ENCODE measurements around the gene AUTS2.

The AUTS2 gene

DNA sequence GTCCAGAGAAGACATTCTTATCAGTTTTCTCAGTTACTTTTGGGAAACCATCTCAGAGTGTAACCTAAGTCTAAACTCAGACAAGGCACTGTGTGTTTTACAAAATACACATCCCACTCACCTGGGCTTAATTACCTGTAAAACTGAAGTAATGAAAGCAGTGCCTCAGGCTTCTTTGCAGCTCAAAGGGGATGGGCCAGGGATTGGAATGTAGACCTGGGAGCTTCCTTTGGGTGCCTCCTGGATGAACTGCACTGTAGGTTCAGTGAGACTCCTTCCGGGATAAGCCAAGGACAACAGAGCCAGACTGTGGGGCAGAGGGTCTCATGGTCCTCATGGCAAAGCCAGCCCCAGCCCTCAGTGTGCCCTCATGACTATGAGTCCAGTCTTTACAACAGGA, 861.3 kb downstream of the AUTS2 start:
- no peak for FAIRE-seq

DNA sequence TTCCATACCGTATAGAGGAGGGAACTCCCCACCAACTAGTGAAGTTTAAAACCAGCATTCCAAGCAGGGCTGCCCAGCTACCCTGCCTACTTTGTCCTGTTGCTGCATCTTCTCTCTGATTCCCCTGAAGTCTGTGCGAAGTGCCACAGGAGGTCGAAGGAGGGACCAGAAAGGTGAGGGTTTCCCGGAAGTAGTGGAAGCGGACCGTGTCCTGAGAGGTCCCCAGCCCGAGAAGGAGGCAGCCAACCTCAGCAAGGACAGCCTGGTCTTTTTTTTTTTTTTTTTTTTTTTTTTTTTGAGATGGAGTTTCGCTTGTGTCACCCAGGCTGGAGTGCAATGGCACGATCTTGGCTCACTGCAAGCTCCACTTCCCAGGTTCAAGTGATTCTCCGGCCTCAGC, 861.8 kb downstream of the AUTS2 start:
- FAIRE-seq, result no peak

DNA sequence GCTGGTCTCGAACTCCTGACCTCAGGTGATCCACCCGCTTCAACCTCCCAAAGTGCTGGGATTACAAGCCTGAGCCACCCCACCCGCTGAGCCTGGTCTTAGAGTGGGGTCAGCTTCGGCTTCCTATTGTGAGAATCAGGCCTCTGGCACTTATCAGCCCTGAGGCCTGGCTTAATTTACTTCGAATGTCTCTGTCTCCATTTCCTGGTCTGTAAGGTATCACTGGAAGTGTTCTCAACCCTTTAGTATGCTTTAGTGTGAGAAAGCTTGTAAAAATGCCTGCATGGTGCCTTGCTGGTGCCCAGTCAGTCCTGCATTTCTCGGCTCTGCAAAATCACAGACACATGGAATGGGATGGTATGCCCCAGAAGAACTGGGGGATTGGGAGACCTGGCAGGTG, 862.3 kb downstream of the AUTS2 start:
- FAIRE-seq, result no peak

DNA sequence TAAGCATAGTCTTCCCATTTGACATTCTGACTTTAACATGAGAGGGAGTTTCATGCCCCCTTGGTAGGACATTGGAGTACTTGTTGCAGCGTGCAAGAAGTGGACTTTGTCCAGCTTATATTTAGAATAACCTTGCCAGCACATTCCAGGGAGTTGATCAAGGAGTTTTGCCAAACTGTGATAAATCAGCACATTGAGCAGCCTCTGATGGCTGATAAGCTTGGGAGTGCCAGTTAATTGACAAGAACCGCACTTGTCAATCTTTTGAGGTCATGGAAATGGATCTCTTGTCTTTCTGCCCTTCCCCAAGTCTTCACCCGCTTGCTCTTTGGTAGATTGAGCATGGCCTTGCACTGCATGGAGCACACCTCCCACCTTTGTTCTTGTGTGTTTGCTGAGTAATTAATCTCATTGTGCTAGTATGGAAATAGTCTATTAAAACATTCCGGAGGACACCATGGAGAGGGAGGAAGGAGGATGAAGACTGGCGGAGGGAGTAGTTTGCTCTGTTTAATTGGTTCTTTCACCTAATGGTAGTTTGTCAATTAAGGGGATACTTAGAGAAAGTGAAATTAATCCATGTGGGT, 865.2 kb downstream of the AUTS2 start:
- FAIRE-seq, result no peak

DNA sequence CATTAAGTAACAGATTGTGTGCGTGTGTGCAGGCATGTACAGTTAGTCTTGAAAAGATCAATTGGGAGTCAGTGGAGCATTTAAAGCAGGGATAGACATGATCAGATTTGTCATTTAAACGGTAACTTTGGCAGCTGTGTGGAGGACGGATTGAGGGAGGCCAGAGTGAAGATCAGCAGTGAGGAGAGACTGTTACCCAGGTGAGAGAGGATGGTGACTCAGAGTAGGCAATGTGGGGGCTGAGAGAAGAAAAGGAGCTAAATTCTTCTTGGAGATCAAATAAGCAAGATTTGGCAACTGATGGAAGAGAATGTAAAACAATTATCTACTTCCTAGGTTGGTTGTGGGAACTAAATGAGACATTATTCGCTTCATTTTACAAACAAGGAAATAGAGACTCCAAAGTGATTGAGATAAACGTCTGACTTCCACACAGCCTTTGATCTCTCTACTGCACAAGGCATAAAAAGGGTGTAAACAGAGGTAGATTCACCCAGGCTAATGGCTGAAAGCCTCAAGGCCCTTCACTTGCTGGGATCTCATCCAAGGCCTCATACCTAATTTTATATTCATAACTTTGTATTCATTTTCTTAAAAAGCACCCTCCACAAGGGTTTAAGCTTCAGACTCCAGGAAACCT, 868.6 kb downstream of the AUTS2 start:
- FAIRE-seq, result no peak

DNA sequence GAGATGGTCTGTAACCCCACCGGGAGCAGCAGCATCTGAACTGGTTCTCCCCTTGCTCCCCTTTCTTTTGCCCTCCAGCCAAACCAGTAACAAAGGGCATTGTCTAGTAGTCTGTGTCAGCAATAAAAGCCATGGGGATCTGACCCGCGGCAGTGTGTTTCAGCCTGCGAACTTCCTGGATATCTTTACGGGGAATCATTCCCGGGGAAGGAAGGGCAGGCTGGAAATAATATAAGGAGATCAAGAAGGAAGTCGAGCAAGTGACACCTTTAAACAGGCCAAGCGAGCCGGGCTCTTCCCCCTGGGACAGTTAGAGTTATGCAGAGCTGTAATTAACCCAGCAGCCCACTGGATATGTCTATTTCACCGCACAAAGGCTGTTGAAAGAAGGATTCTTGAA, 872.5 kb downstream of the AUTS2 start:
- no peak for FAIRE-seq

DNA sequence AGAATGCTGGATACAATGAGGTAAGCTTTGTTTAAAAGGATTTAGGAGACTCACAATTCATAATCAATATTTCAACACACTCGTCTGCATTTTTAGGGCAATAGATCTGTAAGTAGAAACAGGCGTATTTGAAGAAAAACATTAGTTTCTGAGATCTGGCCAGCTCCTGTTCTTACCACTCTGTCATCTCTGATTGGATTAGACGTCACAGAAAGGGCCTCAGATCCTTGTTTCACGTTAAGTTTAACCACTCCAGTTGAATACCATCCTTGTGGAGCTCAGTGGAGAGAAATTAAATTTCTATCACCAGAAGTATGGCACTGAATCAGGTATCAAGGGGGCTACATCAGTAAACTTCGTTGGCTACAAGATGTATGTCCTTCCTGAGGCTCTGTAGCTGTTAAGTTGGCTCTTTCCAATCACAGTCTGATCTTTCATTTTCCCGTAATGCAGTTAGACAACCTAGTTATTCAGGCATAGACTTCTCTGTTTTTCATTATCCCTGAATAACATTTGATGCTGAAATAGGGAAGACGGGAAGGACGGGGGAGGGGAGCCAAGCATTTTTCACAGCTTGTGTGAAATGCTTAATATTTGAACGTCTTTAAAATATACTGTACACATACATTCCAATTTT, 874.4 kb downstream of the AUTS2 start:
- no peak for FAIRE-seq

DNA sequence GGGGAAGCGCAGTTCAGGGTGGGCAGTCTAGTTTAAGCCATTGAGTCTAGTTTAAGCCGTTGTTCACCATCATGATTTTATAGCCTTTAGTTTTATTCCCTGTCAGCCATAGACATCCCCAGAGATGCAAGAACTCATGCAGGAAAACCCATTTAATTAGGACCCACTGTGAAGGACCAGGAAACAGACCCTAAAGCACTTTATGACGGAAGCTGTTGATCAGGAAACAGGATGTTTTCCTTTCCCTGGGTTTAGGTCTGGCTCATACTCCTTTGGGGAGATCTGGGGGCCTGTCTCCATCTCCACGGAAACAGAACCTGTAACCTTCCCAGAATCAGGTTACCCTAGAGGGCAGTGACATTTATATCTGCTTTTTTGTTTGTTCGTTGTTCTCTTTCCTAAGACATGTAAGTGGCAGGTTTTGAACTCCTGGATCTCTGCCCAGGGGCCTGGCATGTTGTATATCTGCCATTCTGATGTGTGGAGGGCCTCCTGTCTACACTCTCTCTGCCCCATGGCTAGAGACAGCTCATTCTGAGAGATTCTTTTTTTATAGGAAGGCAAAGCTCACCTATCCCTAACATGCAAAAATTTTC, 876.5 kb downstream of the AUTS2 start:
- FAIRE-seq, result no peak

DNA sequence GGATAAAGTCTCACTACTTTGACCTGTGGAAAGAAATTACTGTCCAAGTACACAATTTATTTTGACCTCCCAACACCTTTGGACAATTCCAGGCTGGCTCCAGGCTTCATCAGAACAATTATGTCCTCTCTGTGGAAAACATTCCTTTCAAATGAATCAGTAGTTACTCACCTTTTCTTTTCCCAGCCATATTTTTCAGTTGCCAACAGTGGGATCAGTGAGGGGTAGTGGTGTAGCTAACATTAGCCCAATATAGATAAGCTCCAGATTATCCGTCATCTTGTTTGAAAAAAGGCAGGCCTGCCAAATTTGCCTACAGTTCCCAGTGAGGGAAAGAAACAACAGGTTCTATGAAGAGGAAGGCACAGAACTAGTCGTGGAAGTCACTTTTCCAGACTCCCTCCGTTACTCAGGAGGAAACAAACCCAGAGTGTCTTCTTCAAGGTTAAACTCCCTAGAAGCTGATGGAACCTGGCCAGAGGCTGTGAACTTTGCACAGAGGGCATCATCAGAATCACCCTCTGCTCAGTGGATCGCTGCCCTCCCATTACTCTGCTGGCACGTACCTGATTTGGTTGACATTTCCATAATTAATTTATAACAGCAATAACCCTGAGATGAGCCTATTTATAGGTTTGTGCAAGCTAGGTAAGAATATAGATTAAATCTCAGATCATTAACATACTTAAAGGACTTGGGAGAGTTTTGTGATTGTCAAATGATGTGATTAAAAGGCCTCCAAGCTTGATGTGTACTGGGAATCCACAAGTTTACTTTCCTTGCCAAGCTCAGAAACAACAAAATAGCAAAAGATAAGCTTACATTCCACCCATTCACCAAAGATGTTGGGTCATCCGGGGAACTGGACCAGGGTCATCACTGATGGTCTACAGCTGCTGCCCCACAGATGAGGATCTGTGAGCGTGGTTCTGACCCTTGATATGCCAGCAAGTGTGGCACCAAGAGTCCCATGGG, 879.0 kb downstream of the AUTS2 start:
- no peak for FAIRE-seq

DNA sequence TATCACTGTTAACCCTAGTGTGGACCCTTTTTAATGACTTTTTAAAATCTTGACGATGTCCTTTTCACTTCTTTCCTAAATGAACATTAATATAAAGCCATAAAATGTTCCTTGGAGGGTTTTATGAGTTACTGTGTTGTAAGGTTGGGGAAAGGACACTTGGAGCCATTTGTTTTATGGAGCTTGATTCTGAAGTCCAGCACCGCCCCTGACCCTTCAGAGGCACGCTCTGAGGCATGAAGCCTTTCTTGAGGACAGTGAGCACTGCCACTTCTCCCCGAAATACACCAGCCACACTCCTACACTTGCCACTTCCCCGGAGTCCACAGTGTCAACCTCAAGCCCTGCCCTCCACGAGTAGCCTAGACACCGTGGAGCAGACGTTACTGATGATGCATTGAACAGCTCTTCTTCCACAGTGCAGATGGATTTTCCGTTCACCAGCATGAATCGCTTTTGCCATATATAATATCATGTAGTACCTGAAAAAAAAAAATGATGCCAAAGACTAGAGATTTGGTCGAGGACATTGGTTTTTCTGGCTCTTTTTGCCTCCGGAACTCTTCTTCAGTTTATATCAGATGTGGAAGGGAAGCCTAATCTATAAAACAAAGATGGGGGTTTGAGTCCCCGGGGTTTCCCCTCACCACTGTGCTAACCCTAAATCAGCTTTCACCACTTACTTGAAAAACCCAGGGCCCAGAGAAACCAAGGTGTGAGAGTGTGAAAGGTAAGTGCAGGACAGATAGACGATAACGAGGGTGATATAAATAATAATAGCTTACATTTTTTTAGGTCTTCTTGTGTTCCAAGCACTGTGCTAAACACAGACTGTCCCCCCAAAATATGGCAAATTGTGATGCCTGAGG, 881.1 kb downstream of the AUTS2 start:
- no peak for FAIRE-seq

DNA sequence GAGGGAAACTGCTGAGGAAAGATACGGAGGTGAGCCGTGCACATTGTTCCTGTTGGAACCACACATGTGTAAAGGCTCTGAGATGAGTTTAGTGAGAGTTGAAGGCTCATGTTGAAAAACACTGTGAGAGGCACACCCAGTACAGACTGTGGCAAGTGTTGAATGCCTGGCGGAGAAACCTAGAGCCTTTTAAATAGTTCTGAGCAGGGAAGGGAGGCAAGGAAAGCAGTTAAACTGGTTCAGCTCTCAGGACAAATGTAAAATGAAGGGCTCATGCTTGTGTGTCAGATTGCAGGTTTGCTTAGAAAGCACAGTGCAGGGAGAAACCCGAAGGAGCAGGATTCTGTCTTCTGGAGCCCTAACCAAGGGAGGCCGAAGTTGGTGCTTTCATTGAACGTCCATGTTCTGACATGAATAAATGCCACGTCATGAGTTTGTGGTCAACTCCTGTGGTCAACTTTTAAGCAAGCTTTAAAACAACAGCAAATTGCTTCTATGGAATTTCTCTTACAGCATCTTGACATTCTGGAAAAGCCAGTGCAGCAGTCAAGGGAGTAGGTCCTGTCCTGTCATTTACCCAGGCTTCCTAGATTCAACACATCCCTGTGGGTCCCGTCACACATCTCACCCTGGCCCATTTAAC, 882.8 kb downstream of the AUTS2 start:
- no peak for FAIRE-seq

DNA sequence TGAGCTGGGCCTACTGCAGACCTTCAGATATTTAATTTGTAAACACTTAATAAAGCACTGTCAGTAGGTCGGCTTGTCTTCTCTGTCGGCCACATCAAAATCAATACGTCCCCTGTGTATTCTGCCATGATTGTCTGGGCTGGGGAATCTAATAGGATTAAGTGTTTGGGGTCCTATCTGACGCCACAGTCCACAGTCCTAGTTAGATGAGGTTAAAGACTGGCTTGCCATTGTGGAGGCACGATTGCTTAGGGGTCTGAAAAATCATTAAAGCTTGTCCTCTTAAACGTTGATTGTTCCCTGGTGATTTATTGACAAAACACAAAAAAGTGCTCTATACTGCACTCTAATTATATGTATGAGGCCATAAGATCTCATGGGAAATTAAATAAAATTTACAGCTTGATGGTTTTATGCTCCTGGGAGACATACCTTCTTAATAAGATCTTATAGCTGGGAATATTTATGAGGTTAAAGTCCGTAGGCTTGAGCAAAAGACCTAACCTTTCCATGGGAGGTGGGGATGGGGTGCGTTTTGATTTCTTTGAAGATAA, 883.4 kb downstream of the AUTS2 start:
- FAIRE-seq, result no peak

DNA sequence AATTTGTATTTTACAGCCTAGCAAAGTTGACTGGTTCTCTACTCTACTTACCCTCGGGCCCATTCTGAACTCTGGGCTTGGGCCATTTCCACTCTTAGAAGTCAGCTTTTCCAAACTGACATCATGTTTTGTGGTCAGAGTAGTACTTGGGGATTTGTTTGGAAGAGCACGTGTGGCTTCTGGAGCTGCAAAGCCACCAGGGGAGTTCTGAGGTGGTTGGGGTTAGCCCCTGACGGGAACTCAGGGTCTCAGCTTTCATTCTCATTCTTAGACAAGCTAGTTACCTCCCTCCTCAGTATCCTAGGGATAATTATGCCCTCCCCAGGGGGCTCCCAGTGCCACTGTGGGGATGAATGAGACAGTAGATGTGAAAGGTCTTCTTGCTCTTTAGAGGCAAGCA, 886.0 kb downstream of the AUTS2 start:
- no peak for FAIRE-seq

DNA sequence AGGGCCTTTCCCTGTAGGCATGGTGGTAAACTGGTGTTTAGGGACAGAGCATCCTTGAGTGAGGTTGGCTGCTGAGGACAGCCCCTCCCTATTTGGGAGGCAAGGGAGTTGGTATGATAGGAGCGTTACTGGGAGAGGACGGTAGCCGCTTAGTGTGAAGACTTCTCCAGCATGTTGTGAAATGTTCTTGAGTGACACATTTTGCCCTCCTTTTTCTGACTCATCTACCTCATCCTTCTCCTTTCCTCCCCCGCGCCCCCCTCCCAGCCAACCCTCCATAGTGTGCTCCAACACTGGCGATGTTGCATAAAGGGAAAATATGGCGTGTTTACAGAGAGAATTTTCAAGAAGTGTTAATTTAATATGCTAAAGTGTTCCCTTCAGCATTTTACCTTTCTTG, 888.7 kb downstream of the AUTS2 start:
- FAIRE-seq, result no peak

DNA sequence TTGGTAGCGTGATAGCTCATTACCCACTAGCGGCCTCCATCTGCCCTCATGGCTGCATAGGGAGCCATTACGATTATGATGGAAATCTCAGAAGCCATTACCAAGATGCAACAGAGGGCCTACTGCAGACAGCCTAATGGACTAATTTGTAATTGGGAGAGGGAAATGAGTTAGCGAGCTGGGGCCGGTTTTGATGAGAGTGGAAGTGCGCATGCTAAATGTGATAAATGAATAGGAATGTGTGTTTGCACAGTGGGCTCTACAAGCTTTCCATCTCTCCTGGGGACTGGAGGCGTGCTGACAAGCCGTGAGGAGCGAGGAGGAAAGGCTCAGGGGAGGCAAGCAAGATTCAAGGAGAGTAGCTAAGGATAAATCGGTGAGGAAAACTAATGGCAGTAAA, 889.2 kb downstream of the AUTS2 start:
- no peak for FAIRE-seq

DNA sequence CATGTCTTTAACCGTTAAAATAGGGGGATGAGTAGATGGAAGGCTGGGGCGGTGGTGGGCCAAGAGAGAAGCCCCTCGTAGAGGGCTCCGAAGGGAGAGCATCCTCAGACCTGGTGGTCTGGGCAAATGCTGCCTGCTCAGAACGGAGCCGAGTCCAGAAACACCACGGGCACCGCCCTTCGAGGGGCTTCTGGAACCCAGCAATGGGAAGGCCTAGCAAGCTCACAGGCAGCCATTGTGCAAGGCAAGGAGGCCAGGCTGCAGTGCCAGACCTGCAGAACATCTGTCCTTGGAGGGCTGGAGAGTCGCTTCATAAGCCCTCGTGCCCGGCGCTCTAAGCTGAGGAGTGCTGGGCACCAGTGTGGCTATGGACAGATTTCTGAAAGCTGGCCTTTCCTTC, 889.6 kb downstream of the AUTS2 start:
- FAIRE-seq, result no peak

DNA sequence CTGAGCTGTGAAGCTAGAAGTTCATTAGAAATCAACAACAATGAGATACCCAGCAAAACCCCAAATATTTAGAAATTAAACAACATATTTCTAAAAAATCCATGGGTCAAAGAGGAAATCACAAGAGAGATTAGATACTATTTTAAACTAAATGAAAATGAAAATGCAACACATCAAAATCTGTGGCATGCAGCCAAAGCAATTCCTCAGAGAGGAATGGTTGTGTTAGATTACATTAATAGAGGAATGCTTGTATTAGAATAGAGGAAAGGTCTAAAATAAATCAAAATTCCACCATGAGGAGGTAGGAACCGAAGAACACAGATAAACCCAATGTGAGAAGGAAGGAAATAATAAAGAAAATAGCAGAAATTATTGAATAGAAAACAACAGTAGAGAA, 891.5 kb downstream of the AUTS2 start:
- no peak for FAIRE-seq

DNA sequence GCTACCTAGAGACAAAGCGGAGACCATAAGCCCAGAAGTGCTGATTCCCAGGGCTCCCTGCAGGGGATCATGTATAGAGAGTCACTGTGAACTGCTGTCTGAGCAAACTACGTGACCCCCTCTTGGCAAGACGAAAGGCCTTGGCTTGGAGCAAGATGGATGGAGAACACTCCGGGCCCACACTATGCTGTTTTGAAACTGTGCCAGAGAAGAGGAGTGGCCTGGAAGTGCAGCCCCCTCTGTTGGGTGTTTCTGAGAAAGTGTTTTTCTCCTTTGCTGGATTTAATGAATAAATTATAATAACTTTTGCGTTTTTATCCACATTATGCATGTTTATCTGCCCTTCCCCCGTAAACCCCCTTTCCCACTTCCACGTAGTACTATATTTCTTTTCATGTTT, 894.4 kb downstream of the AUTS2 start:
- no peak for FAIRE-seq

DNA sequence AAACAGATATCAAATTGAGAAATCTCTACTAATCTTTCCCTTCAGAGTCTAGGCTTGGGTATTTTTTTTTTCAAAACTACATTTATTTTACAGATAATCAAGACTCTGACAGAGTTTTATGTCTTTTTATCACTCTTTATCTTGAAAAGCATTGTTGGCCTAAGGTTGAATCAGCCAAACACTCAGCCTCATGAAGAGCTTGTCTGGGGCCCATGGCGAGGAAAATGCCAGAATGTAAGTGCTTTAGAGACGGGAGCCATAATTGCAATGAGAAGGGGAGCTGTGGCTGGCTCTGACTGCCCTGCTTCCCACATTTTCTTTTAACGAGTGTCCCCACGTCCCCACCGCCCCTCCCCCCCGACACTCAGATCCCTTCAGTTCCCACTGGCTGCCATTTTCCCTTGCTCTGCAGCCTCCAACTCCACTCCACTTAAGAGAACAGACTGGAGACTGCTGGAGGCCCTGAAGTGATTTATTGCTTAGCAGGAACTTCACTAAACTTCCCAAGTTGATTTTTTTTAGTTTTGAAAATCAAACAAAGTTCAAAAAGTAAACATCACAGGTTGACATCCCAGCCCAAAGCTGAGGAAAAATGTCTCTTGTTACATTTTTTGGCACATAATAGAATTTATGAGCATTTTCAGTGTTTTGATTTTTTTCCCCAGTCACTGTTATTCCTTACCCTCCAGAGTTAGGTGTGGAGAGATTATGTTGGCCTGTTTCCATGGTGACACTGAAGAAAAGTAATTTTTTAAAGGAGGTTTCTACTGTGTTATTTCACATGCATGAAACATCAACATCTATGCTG, 896.2 kb downstream of the AUTS2 start:
- no peak for FAIRE-seq

DNA sequence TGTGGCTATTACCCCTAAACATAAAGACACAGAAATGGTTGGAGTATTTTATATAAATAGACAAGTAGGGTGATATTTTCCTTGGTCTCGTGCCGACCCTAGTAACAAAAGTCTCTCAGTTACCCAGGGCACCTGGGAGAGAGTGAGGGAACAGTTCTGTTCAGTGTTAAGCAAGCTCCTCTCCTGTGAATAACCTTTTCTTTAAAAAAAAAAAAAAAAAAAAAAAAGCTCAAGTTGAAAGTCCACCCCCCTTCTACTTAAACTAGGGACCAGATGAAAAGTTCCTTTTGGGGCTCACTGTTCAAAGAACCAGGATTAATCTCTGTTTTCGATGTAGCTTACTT, 896.7 kb downstream of the AUTS2 start:
- FAIRE-seq, result no peak

DNA sequence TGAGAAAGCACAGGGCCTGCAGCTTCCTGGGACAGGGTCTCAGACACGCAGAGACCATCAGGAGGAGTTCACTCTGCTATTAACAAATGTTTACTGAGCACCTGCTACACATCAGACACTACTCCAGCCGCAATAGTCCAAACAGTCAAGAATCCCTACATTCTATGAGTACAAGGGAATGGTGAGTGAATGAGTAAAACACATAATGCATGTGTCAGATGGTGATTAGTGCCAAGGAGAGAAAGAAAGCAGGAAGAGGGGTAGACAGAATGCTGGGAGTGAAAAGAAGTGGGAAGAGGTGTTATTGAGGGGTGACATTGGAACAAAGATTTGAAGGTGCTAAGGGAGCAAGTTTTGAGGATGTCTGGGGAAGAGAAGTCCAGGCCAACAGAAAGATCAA, 899.5 kb downstream of the AUTS2 start:
- FAIRE-seq, result no peak

Data from A204.1 (cell line).